Measurements from ENCODE around the gene OR2M3. TPM values are rescaled to one million over a fixed set of nuclear protein-coding genes. Genes with fewer than 3 reads are reported as not detected.

The OR2M3 gene
- total RNA-seq, 1 donor from 2014 or later: not detected

Other genes with a start within 250 kb of the OR2M3 start
- not detected for gene OR2L8, start 248.4 kb upstream of the OR2M3 start, total RNA-seq
- gene OR2AK2, start 232.0 kb upstream of the OR2M3 start, total RNA-seq: not detected
- not detected for gene OR2L5, start 183.6 kb upstream of the OR2M3 start, total RNA-seq
- gene OR2L2, start 167.2 kb upstream of the OR2M3 start, total RNA-seq: 0.29 TPM
- not detected for gene OR2L3, start 150.4 kb upstream of the OR2M3 start, total RNA-seq
- not detected for gene OR2L13, start 102.1 kb upstream of the OR2M3 start, total RNA-seq
- gene OR2M5, start 52.1 kb upstream of the OR2M3 start, total RNA-seq: not detected
- not detected for gene OR2M2, start 22.4 kb upstream of the OR2M3 start, total RNA-seq
- gene OR2M4, start 34.2 kb downstream of the OR2M3 start, total RNA-seq: not detected
- not detected for gene OR2T33, start 80.7 kb downstream of the OR2M3 start, total RNA-seq
- gene OR2T12, start 106.2 kb downstream of the OR2M3 start, total RNA-seq: not detected
- gene OR2M7, start 127.3 kb downstream of the OR2M3 start, total RNA-seq: not detected
- gene OR14C36, start 151.5 kb downstream of the OR2M3 start, total RNA-seq: not detected
- gene OR2T4, start 164.4 kb downstream of the OR2M3 start, total RNA-seq: not detected
- gene OR2T6, start 178.5 kb downstream of the OR2M3 start, total RNA-seq: not detected
- not detected for gene OR2T1, start 205.8 kb downstream of the OR2M3 start, total RNA-seq
- not detected for gene OR2T2, start 248.4 kb downstream of the OR2M3 start, total RNA-seq

Data from ureter (tissue), 1 donor.